Stomach smooth muscle (tissue), 2 donors: ENCODE results near the gene SCFD2.

Source experiments
- H3K27ac ChIP-seq: one replicate; pipeline ENCODE4 v1.7.0; 2013; ENCODE audit warnings: mild to moderate bottlenecking, low read length, inconsistent platforms
- H3K27me3 ChIP-seq, 2 donors: one replicate each; pipeline ENCODE4 v1.7.0; 2013; ENCODE audit warnings: low read length in 2 of 2; ENCODE audit not compliant: insufficient read depth in 2 of 2, control insufficient read depth in 1 of 2
- H3K36me3 ChIP-seq, 2 donors: one replicate each; pipeline ENCODE4 v1.7.0; 2013; ENCODE audit warnings: low read length in 2 of 2; ENCODE audit not compliant: control insufficient read depth in 2 of 2, insufficient read depth in 2 of 2
- H3K4me1 ChIP-seq: one replicate; pipeline ENCODE4 v1.7.0; 2013; ENCODE audit warnings: low read length; ENCODE audit not compliant: control insufficient read depth, insufficient read depth
- H3K4me3 ChIP-seq, 2 donors: one replicate each; pipeline ENCODE4 v1.7.0; 2013; ENCODE audit warnings: low read length in 2 of 2
- H3K9ac ChIP-seq, 2 donors: one replicate each; pipeline ENCODE4 v1.7.0; 2013; ENCODE audit warnings: low read length in 2 of 2, mild to moderate bottlenecking in 1 of 2
- H3K9me3 ChIP-seq, 2 donors: one replicate each; pipeline ENCODE4 v1.7.0; 2013; ENCODE audit warnings: low read length in 2 of 2; ENCODE audit not compliant: control insufficient read depth in 2 of 2
- donor health status: healthy.
- donor health status: Pancreatic carcinoma.

The SCFD2 gene

DNA sequence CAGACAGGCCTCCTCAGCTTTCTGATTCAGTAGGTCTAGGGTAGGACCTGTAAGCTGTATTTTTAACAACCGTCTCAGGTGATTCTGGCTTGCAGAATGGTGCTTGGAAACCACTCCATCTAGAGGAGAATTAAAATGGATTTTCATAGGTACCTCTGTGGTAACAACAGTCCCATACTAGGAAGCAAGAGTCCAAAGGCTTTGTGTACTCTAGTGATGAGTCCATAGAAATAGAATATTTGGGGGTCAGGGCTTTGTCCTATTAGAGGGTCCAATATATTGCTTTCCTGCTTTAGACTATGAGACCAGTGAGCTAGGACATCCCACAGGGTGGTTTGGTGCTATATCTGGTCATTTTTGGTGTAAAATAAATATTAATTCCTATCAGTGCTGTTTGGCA lies 242.0 kb downstream of the SCFD2 start:
- no peaks in the 10 kb centered on the region for H3K4me1 ChIP-seq
- H3K9me3 ChIP-seq: no peaks in the 10 kb centered on the region
- no peaks in the 10 kb centered on the region for H3K36me3 ChIP-seq
- H3K4me3 ChIP-seq: no peak overlapping the region
- no peak overlapping the region for H3K9ac ChIP-seq
- no peak overlapping the region for H3K27ac ChIP-seq
- H3K27me3 ChIP-seq: no peaks in the 10 kb centered on the region

DNA sequence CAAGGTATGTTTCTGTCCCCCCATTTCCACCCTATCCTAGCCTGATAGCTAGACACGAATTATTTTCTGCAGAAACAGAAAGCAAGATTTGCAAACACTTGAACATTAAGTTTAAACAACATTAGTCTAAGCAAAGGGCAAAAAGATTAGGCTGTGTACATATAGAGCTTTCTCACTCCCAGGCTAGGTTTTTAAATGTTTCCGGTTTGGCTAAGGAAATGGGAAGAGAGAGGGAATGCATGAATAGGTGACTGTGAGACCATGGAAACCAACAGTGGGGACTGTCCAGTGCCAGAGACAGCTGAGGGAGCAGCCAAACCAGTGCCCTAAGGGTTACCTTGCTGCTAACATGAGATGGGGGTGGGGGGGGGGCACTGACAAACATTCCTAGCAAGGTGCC lies 242.7 kb downstream of the SCFD2 start:
- no peaks in the 10 kb centered on the region for H3K4me1 ChIP-seq
- H3K4me3 ChIP-seq: no peak overlapping the region
- H3K27ac ChIP-seq: no peak overlapping the region
- H3K9me3 ChIP-seq: no peaks in the 10 kb centered on the region
- no peaks in the 10 kb centered on the region for H3K27me3 ChIP-seq
- H3K9ac ChIP-seq: no peak overlapping the region
- no peaks in the 10 kb centered on the region for H3K36me3 ChIP-seq

DNA sequence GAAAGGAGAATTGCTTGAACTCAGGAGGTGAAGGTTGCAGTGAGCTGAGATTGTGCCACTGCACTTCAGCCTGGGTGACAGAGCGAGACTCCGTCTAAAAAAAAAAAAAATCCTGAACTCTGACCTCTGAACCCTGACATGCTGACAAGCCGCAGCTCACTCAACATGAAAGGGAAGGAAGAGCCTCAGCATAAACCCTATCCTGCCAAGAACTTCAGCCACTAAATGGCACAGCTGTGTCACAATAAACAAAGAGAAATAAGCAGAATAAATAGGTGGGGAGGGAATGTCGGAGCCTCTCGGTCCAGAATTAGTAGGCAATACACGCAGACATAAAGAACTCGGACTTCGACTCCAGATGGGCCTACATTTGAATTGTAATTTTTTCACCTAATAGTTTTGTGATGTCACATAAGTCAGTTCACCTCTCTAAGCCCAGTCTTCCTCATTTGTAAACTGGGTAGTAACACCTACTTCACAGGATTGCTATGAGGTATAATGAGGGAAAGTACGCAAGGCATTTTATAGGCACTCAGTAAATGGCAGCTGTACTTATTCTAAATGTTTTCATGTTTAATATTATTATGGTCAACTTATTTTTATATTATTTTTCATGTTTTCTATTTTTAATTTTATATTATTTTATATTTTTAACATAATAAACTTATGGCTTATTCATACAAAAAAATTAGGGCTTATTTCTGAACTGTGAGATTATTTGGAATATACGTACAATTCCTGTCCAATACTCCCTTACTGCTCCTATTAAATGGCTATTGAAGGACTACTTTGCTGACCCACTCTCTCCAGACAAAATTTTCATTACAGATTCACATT lies 243.4 kb downstream of the SCFD2 start:
- Histone ChIP-seq H3K9me3 (no peaks in the 10 kb centered on the region), H3K4me1 (no peaks in the 10 kb centered on the region), H3K36me3 (no peaks in the 10 kb centered on the region), H3K9ac (no peak overlapping the region), H3K4me3 (no peak overlapping the region), H3K27me3 (no peaks in the 10 kb centered on the region), H3K27ac (no peak overlapping the region)

DNA sequence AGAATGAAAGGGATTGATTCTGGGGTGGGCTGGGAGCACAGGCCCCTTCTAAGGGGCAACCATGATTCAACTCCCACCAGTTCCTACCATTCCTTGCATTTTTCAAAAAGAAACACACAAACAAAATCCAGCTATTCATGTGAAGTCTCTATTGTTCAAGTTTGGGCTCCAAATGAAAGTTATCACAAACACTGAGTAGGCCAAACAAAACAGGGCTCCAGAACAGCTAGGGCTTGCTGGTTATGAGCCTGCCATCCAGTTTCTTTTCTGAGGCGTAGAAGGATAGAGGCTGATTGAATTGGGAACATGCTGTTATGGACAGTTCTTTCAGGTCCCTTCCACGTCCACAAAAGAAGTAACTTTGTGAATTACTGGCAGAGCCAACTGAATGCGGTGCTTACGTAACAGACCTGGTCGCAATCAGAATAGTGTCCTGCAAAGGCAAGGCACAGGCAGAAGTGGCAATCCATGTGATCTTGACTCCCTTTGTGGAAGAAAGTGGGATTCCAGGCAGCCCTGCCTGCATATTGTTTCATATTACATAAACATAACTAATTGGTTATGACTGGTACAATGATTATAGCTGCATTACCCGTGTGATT lies 244.5 kb downstream of the SCFD2 start:
- H3K27me3 ChIP-seq: no peaks in the 10 kb centered on the region
- H3K9me3 ChIP-seq: no peaks in the 10 kb centered on the region
- no peaks in the 10 kb centered on the region for H3K36me3 ChIP-seq
- H3K9ac ChIP-seq: no peak overlapping the region
- H3K27ac ChIP-seq: no peak overlapping the region
- H3K4me3 ChIP-seq: no peak overlapping the region
- H3K4me1 ChIP-seq: no peaks in the 10 kb centered on the region

DNA sequence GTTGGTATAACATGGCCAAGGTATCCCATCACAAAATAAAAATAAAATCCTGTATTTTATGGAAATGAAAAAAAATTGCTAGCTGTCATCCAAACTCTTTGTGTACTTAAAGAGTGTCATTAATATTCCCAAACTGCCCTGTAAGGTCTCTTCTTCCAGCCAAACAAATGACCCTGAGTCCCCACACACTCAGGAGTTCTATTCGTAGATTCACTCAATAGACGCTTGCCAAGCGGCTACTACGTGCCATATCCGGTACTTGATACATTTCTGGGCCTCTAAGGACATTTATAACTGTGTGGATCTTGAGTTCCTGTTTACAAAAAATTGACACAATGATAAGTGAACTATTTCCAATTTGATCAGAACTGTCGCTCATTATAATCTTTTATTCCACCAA lies 245.1 kb downstream of the SCFD2 start:
- H3K27ac ChIP-seq: no peak overlapping the region

DNA sequence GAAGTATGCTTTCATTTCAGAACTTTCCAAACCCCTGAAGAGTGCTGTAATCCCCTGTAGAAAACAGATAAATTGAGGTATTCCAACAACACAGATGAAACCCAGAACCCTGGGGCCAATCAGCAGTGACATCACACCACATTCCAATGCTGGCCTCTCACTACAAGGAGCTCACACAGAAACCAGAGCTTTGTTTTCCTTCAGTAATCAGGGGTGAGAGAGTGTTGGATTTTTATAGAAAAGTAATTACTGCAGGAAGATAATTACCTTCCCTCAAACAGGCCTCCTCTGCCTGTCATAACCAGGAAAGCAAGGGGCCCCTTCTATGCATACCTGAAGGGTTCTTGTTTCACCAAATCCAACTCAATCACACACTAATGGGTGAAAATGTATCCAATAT lies 246.2 kb downstream of the SCFD2 start:
- H3K36me3 ChIP-seq: no peaks in the 10 kb centered on the region
- no peak overlapping the region for H3K9ac ChIP-seq
- no peaks in the 10 kb centered on the region for H3K27me3 ChIP-seq
- no peak overlapping the region for H3K4me3 ChIP-seq
- no peak overlapping the region for H3K27ac ChIP-seq
- H3K9me3 ChIP-seq: no peaks in the 10 kb centered on the region
- H3K4me1 ChIP-seq: no peaks in the 10 kb centered on the region

More for the DNA sequence above, 245.1 kb downstream of the SCFD2 start:
- Histone ChIP-seq H3K4me1 (no peaks in the 10 kb centered on the region), H3K9me3 (no peaks in the 10 kb centered on the region), H3K4me3 (no peak overlapping the region), H3K36me3 (no peaks in the 10 kb centered on the region), H3K27me3 (no peaks in the 10 kb centered on the region), H3K9ac (no peak overlapping the region)

DNA sequence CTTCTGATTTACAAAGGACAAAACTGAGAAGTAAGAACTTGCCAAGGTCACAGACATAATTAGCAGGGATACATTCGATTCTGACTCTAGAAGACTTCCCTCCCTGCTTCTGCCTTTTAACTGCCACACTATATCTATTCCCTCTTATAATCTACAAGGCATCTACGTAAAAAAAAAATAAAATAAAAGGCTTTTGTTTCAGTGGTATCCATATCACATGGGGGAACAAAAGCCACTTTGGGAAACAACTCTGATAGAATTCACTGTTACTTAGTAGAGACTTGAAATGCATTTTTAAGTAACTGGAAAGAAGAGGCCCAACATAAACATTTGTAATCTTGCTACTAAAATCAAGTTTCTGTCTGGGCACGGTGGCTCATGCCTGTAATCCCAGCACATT lies 247.2 kb downstream of the SCFD2 start:
- Histone ChIP-seq H3K4me3 (no peak overlapping the region), H3K9ac (no peak overlapping the region), H3K4me1 (no peaks in the 10 kb centered on the region), H3K27ac (no peak overlapping the region), H3K9me3 (no peaks in the 10 kb centered on the region), H3K36me3 (no peaks in the 10 kb centered on the region), H3K27me3 (no peaks in the 10 kb centered on the region)

DNA sequence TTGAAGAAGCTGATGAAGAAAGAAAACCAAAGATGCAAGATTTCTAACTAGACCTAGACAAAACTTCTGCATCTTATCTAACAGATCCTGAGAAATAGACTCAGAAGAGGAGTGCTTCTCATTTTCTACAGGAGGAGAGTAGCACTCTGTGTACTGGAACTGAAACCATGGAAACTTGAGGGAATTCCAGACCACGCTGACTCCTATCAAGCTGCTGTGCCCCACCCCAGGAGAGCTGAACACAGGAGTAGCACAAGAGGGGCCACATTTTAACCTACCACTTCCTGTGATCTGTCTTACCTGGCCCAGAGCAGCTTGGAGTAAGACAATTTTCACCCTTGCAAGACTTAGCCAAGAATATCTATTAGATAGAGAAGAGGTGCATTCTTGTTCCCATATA lies 248.9 kb downstream of the SCFD2 start:
- H3K36me3 ChIP-seq: no peaks in the 10 kb centered on the region
- H3K9ac ChIP-seq: no peak overlapping the region
- H3K27me3 ChIP-seq: no peaks in the 10 kb centered on the region
- no peaks in the 10 kb centered on the region for H3K4me1 ChIP-seq
- no peak overlapping the region for H3K27ac ChIP-seq
- H3K4me3 ChIP-seq: no peak overlapping the region
- no peaks in the 10 kb centered on the region for H3K9me3 ChIP-seq

DNA sequence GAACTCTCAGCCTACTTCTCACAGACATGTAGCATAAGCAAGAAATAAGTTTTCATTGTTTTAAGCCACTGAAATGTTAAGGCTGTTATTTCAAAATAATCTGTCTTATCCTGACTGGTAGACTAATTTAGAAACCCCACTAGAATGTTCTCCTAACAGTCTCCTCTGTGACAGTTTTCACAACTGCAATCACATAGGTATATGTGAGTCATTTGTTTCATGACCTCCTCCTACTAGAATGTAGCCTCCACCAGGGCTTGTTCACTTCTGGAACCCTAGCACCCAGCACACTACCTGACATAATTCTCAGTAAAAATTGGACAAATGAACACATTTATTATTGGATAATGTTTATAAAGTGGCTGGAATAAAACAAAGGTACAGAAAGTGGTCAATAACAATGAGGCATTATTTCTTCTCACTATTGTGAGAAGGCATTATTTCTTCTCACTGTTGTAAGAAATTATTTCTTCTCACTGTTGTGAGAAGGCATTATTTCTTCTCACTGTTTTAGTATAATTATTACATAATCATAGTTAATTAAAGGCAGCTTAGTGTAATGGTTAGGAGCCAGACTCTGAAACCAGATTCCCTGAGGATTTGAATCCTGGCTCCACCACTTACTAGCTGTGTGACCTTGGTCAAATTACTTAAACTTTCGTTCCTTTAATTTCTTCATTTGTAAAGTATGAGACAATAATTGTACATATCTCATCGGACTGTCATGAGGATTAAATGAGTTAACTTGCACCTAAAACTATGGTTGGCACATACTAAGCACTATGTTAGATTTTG lies 252.2 kb downstream of the SCFD2 start:
- H3K27ac ChIP-seq: no peak overlapping the region

DNA sequence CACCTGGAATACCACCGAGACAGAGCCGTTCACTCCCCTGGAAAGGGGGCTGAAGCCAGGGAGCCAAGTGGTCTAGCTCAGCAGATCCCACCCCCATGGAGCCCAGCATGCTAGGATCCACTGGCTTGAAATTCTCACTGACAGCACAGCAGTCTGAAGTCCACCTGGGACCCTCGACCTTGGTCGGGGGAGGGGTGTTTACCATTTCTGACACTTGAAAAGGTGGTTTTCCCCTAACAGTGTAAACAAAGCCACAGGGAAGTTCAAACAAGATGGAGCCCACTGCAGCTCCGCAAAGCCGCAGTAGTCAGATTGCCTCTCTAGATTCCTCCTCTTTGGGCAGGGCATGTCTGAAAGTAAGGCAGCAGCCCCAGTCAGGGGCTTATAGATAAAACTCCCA lies 260.5 kb downstream of the SCFD2 start:
- H3K27me3 ChIP-seq: no peaks in the 10 kb centered on the region
- no peaks in the 10 kb centered on the region for H3K4me1 ChIP-seq
- H3K27ac ChIP-seq: no peak overlapping the region
- H3K36me3 ChIP-seq: no peaks in the 10 kb centered on the region
- no peaks in the 10 kb centered on the region for H3K9me3 ChIP-seq
- no peak overlapping the region for H3K9ac ChIP-seq
- H3K4me3 ChIP-seq: no peak overlapping the region

More for the DNA sequence above, 252.2 kb downstream of the SCFD2 start:
- no peak overlapping the region for H3K9ac ChIP-seq
- no peak overlapping the region for H3K4me3 ChIP-seq
- no peaks in the 10 kb centered on the region for H3K27me3 ChIP-seq
- H3K4me1 ChIP-seq: no peaks in the 10 kb centered on the region
- no peaks in the 10 kb centered on the region for H3K36me3 ChIP-seq
- no peaks in the 10 kb centered on the region for H3K9me3 ChIP-seq
